Ascending aorta (tissue), 2 donors: ENCODE data around the gene TEKT2. TPM values are rescaled to one million over a fixed set of nuclear protein-coding genes. Genes with fewer than 3 reads are reported as not detected.

Source experiments
- DNase-seq, 2 donors: peaks; one replicate each; pipeline ENCODE4 v3.0.0-alpha.2; 2019; ENCODE audit warnings: low spot score in 2 of 2
- H3K27ac ChIP-seq, 2 donors: fragments of 200-600 bp; sonication (generic); one replicate each; pipeline ENCODE4 v1.5.1; 2016 to 2017; ENCODE audit warnings: mild to moderate bottlenecking in 1 of 2
- H3K27me3 ChIP-seq: fragments of 200-600 bp; sonication (generic); one replicate; pipeline ENCODE4 v1.5.1; 2017
- H3K36me3 ChIP-seq, 2 donors: fragments of 200-600 bp; sonication (generic); one replicate each; pipeline ENCODE4 v1.5.1; 2016
- H3K4me1 ChIP-seq, 2 donors: fragments of 200-600 bp; sonication (generic); one replicate each; pipeline ENCODE4 v1.5.1; 2016 to 2017; ENCODE audit warnings: mild to moderate bottlenecking in 1 of 2
- H3K4me3 ChIP-seq, 2 donors: fragments of 200-600 bp; sonication (generic); one replicate each; pipeline ENCODE4 v1.5.1; 2016 to 2017; ENCODE audit warnings: mild to moderate bottlenecking in 1 of 2
- H3K9me3 ChIP-seq, 2 donors: fragments of 200-600 bp; sonication (generic); one replicate each; pipeline ENCODE4 v1.5.1; 2016
- CTCF ChIP-seq, 3 experiments: fragments of 200-600 bp in 2 of 3; fragments of 450-650 bp in 1 of 3; sonication (generic) in 2 of 3; IDR thresholded peaks; one replicate each; pipeline ENCODE4 v1.5.1; 2016 to 2019; ENCODE audit warnings: antibody characterized with exemption in 3 of 3, mild to moderate bottlenecking in 1 of 3, moderate library complexity in 1 of 3
- intact Hi-C: fragments of 100-400 bp; cut with DNase I; formaldehyde crosslinking; loops from one replicate; pipeline ENCODE4 v1.15.1; 2023
- total RNA-seq: library from RNA; depleted of rRNA; stranded (reverse); fragments of >200 nt; gene quantifications from one replicate; pipeline ENCODE4 v1.1.0, GENCODE V29; 2016

The TEKT2 gene
- total RNA-seq, 1 donor from 2014 or later = not detected

GRCh38 chr1:36091698-36092097, 7.8 kb downstream of the TEKT2 start:
- no peak for TF ChIP-seq CTCF (IDR thresholded peaks at IDR 0.05)
- no peak for DNase-seq
- no peaks in the 10 kb centered on the region for H3K9me3 ChIP-seq
- peaks cover 29 to 39% of the 10 kb centered on the region in 2 donors for H3K36me3 ChIP-seq
- H3K27ac ChIP-seq = no peak overlapping the region
- intact Hi-C loops = no loop called here
- no peak overlapping the region for H3K4me3 ChIP-seq
- peaks cover 7 to 22% of the 10 kb centered on the region in 2 donors for H3K4me1 ChIP-seq
- H3K27me3 ChIP-seq = no peaks in the 10 kb centered on the region

- intact Hi-C loops = no loop called here
- no peak for DNase-seq
- no peak overlapping the region for H3K4me3 ChIP-seq
- no peaks in the 10 kb centered on the region for H3K9me3 ChIP-seq
- no peak overlapping the region for H3K27ac ChIP-seq
- peaks cover 29 to 39% of the 10 kb centered on the region in 2 donors for H3K36me3 ChIP-seq
- H3K4me1 ChIP-seq = peaks cover 7 to 22% of the 10 kb centered on the region in 2 donors
- TF ChIP-seq CTCF (IDR thresholded peaks at IDR 0.05) = no peak
- H3K27me3 ChIP-seq = no peaks in the 10 kb centered on the region
These were observed 8.4 kb downstream of the TEKT2 start for GRCh38 chr1:36092166-36092797.

- Histone ChIP-seq H3K27ac (no peak overlapping the region), H3K36me3 (peaks cover 29 to 39% of the 10 kb centered on the region in 2 donors), H3K4me1 (peaks cover 7 to 22% of the 10 kb centered on the region in 2 donors), H3K9me3 (no peaks in the 10 kb centered on the region), H3K4me3 (no peak overlapping the region), H3K27me3 (no peaks in the 10 kb centered on the region)
- DNase-seq = no peak
- no peak for TF ChIP-seq CTCF (IDR thresholded peaks at IDR 0.05)
- intact Hi-C loops = no loop called here
These were observed 8.9 kb downstream of the TEKT2 start for GRCh38 chr1:36092798-36093185.

- Histone ChIP-seq H3K36me3 (peaks cover 29 to 39% of the 10 kb centered on the region in 2 donors), H3K27ac (no peak overlapping the region), H3K4me3 (no peak overlapping the region), H3K4me1 (peaks cover 7 to 20% of the 10 kb centered on the region in 2 donors), H3K27me3 (no peaks in the 10 kb centered on the region), H3K9me3 (no peaks in the 10 kb centered on the region)
- DNase-seq = no peak
- intact Hi-C loops = no loop called here
- no peak for TF ChIP-seq CTCF (IDR thresholded peaks at IDR 0.05)
These were observed 9.3 kb downstream of the TEKT2 start for GRCh38 chr1:36093226-36093625.

- Histone ChIP-seq H3K27me3 (no peaks in the 10 kb centered on the region), H3K27ac (no peak overlapping the region), H3K36me3 (peaks cover 29 to 39% of the 10 kb centered on the region in 2 donors), H3K4me3 (no peak overlapping the region), H3K9me3 (no peaks in the 10 kb centered on the region), H3K4me1 (peaks cover 5 to 17% of the 10 kb centered on the region in 2 donors)
- intact Hi-C loops = no loop called here
- TF ChIP-seq CTCF (IDR thresholded peaks at IDR 0.05) = no peak
- no peak for DNase-seq
These were observed 10.0 kb downstream of the TEKT2 start for GRCh38 chr1:36093929-36094328.
